Smooth muscle cell of bladder (primary cell): ENCODE measurements around the gene AHI1. TPM values are rescaled to one million over a fixed set of nuclear protein-coding genes. Genes with fewer than 3 reads are reported as not detected.

Experiments used
- total RNA-seq: library from RNA; depleted of rRNA; stranded (reverse); fragments of >200 nt; gene quantifications from 2 replicates; pipeline ENCODE4 v1.2.3, GENCODE V29; 2014

The AHI1 gene
- total RNA-seq = 27.1 and 29.6 TPM in 2 replicates

GRCh38 chr6:135497412-135498184 lies at the start of gene AHI1:
AHI1 (minus strand) TSS chr6:135497740; CDS start chr6:135492237, 5,503 bp downstream.

